DND-41 (cell line): ENCODE data around the gene CLSTN2.

Source experiments
- ATAC-seq: fragments of 200-7000 bp; cut with Tn5 transposase; 3 replicates; pipeline ENCODE4 v1.9.1; 2021; ENCODE audit warnings: low read depth; ENCODE audit not compliant: insufficient read depth
- DNase-seq: peaks from one replicate; pipeline ENCODE4 v3.0.0-alpha.2; 2020
- H2AFZ ChIP-seq: 2 replicates; pipeline ENCODE4 v1.6.0; 2012; ENCODE audit warnings: low read depth, low read length
- H3K27ac ChIP-seq: 2 replicates; pipeline ENCODE4 v1.5.1; 2012; ENCODE audit warnings: low read length, inconsistent platforms
- H3K27me3 ChIP-seq: fragments of 200-600 bp; sonication (generic); 2 replicates; pipeline ENCODE4 v1.6.0; 2012; ENCODE audit warnings: low read length, mild to moderate bottlenecking, inconsistent platforms; ENCODE audit not compliant: insufficient read depth, poor library complexity
- H3K36me3 ChIP-seq: 2 replicates; pipeline ENCODE4 v1.5.1; 2012; ENCODE audit warnings: low read length, inconsistent platforms; ENCODE audit not compliant: insufficient read depth
- H3K4me1 ChIP-seq: 2 replicates; pipeline ENCODE4 v1.5.1; 2012; ENCODE audit warnings: mild to moderate bottlenecking, low read length; ENCODE audit not compliant: insufficient read depth
- H3K4me2 ChIP-seq: 2 replicates; pipeline ENCODE4 v1.6.0; 2012; ENCODE audit warnings: mild to moderate bottlenecking, moderate library complexity, low read length, inconsistent platforms; ENCODE audit not compliant: insufficient read depth
- H3K4me3 ChIP-seq, 2 experiments: fragments of 200-600 bp in 1 of 2; shearing (Covaris generic) in 1 of 2; 2 replicates each; pipeline ENCODE4 v1.5.1; 2012 to 2016; ENCODE audit warnings: inconsistent platforms in 2 of 2, low read length in 2 of 2, mild to moderate bottlenecking in 2 of 2, low read depth in 1 of 2, moderate library complexity in 1 of 2
- H3K79me2 ChIP-seq: 2 replicates; pipeline ENCODE4 v1.6.0; 2012; ENCODE audit warnings: low read length, inconsistent platforms; ENCODE audit not compliant: insufficient read depth
- H3K9ac ChIP-seq: 2 replicates; pipeline ENCODE4 v1.6.0; 2012; ENCODE audit warnings: low read depth, mild to moderate bottlenecking, inconsistent platforms, low read length, moderate library complexity
- H3K9me3 ChIP-seq: 2 replicates; pipeline ENCODE4 v1.5.1; 2012; ENCODE audit warnings: low read length, moderate library complexity, mild to moderate bottlenecking, inconsistent platforms; ENCODE audit not compliant: insufficient read depth, severe bottlenecking
- H4K20me1 ChIP-seq: 2 replicates; pipeline ENCODE4 v1.6.0; 2012; ENCODE audit warnings: low read length; ENCODE audit not compliant: insufficient read depth
- CTCF ChIP-seq: IDR thresholded peaks from 2 replicates; pipeline ENCODE4 v1.5.1; 2012; ENCODE audit warnings: borderline replicate concordance, low read length, moderate library complexity, mild to moderate bottlenecking; ENCODE audit not compliant: poor library complexity, severe bottlenecking; ENCODE audit errors: extremely low read depth
- EZH2 ChIP-seq: IDR thresholded peaks from 3 replicates; pipeline ENCODE4 v1.6.1; 2012; ENCODE audit warnings: borderline replicate concordance, low read depth, mild to moderate bottlenecking, moderate library complexity, low read length, inconsistent platforms; ENCODE audit not compliant: severe bottlenecking

CLSTN2 gene

DNA sequence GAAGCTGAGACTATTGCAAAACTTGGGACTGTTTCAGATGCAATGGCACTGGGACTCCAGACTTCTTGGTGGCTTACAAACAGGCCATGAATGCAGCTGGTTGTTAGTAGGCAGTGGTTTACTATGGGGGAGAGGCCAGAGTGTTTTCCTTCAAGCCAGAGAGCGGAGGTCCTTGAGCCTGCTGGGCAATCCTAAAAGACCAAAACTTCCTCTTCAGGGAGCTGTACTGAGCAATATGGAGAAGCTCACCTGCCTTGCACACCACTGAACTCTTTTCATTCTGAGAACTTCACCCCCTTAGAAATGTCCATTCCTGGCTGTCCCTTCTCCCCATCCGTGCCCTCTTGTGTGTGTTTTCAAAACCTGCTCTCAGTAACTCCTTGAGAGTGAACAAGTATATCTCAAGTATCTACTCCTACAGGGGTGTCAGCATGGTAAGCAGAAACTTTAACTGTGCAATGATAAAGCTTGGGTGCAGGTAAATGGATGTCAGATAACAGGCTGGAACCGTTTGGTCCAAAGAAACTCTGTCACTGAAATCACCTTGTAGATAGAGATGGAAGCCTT is 213.9 kb downstream of the CLSTN2 start:
- Histone ChIP-seq H3K9me3 (no peaks in the 10 kb centered on the region), H3K4me1 (no peaks in the 10 kb centered on the region), H3K36me3 (no peaks in the 10 kb centered on the region), H3K27ac (no peak overlapping the region), H3K4me3 (no peak overlapping the region), H3K4me2 (no peak overlapping the region), H3K79me2 (no peaks in the 10 kb centered on the region), H3K9ac (no peak overlapping the region), H3K27me3 (no peaks in the 10 kb centered on the region), H4K20me1 (no peaks in the 10 kb centered on the region; the same call in 1 of the 2 replicates), H2AFZ (no peak overlapping the region)
- TF ChIP-seq CTCF, result no peak
- TF ChIP-seq EZH2, result no peak
- no peak for ATAC-seq
- no peak for DNase-seq

- DNase-seq, result no peak
- no peaks in the 10 kb centered on the region; the same call in 1 of the 2 replicates for H4K20me1 ChIP-seq
- no peak for ATAC-seq
- no peak overlapping the region for H2AFZ ChIP-seq
- H3K4me3 ChIP-seq, result no peak overlapping the region
- H3K4me1 ChIP-seq, result no peaks in the 10 kb centered on the region
- no peaks in the 10 kb centered on the region for H3K79me2 ChIP-seq
- no peaks in the 10 kb centered on the region for H3K36me3 ChIP-seq
- H3K4me2 ChIP-seq, result no peak overlapping the region
- no peak overlapping the region for H3K9ac ChIP-seq
- no peaks in the 10 kb centered on the region for H3K9me3 ChIP-seq
- H3K27ac ChIP-seq, result no peak overlapping the region
- H3K27me3 ChIP-seq, result peaks cover 3% of the 10 kb centered on the region
- TF ChIP-seq EZH2 (no peak), CTCF (no peak)
Observed at GRCh38 chr3:140151321-140151720, 216.3 kb downstream of the CLSTN2 start.

- H3K27me3 ChIP-seq, result peaks cover 3% of the 10 kb centered on the region
- H3K27ac ChIP-seq, result no peak overlapping the region
- no peaks in the 10 kb centered on the region for H3K9me3 ChIP-seq
- H3K36me3 ChIP-seq, result no peaks in the 10 kb centered on the region
- no peaks in the 10 kb centered on the region; the same call in 1 of the 2 replicates for H4K20me1 ChIP-seq
- H2AFZ ChIP-seq, result no peak overlapping the region
- H3K4me1 ChIP-seq, result no peaks in the 10 kb centered on the region
- no peaks in the 10 kb centered on the region for H3K79me2 ChIP-seq
- ATAC-seq (no peak), DNase-seq (no peak)
- H3K4me2 ChIP-seq, result no peak overlapping the region
- H3K9ac ChIP-seq, result no peak overlapping the region
- H3K4me3 ChIP-seq, result no peak overlapping the region
- TF ChIP-seq EZH2 (no peak), CTCF (no peak)
Observed at GRCh38 chr3:140152851-140153639, 218.1 kb downstream of the CLSTN2 start.
